Measurements from ENCODE around the gene FAH. TPM values are rescaled to one million over a fixed set of nuclear protein-coding genes. Genes with fewer than 3 reads are reported as not detected.
"Not testable (repeated sequence)": the region's sequence is repeated elsewhere in the genome, so short reads cannot be mapped to it uniquely, and the experiment has no call there.

The FAH gene
- total and polyA plus RNA-seq, 3 donors from 2014 or later, result 49.0 to 75.0 (median 58.4) TPM

DNA sequence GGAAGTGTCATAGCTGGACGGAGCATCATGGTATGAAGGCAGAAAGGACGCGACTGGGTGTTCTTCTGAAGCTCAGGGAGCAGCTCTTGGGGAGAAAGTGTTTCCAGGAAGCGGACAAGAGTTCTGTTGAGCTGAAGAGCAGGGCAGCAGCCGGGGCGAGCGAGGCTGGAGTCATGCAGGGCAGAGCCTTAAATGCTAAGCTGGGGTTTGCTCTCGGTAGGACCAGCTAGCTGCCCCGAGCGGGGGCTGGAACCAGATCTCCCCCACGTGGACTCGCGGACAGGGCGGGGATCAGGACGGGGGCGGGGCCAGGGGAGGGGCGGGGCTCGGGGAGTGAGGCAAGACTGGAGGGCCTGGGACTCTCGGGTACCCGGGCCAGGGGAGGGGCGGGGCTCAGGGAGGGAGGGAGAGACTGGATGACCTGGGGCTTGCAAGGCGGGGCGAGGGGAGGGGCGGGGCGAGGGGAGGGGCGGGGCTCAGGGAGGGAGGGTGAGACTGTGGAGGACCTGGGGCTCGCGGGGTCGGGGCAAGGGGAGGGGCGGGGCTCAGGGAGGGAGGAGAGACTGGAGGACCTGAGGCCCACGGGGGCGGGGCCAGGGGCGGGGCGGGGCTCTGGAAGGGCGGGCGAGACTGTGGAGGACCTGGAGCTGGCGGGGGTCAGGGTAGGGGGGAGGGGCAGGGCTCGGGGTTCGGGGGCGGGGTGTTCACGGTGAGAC lies 461 bp upstream of the FAH start:
- H3K27ac ChIP-seq, result peak overlapping the region; percentile 77 to 86
- H3K4me1 ChIP-seq, result peaks cover 27% of the 10 kb centered on the region
- WGBS, 2 donors, result 1 to 3% methylated on average over 22 to 24 of the region's 41 CpGs
- intact Hi-C loops (cut with DNase I; ENCODE audit: low total_unique reads), result no loop called here
- peak overlapping the region; percentile 62 to 79 for H3K4me3 ChIP-seq
- no peaks in the 10 kb centered on the region for H3K9me3 ChIP-seq
- H3K27me3 ChIP-seq, result no peaks in the 10 kb centered on the region
- peak; percentile 97 for DNase-seq
- no peak for TF ChIP-seq POLR2A (IDR thresholded peaks at IDR 0.05)
- TF ChIP-seq, protein P1, sequence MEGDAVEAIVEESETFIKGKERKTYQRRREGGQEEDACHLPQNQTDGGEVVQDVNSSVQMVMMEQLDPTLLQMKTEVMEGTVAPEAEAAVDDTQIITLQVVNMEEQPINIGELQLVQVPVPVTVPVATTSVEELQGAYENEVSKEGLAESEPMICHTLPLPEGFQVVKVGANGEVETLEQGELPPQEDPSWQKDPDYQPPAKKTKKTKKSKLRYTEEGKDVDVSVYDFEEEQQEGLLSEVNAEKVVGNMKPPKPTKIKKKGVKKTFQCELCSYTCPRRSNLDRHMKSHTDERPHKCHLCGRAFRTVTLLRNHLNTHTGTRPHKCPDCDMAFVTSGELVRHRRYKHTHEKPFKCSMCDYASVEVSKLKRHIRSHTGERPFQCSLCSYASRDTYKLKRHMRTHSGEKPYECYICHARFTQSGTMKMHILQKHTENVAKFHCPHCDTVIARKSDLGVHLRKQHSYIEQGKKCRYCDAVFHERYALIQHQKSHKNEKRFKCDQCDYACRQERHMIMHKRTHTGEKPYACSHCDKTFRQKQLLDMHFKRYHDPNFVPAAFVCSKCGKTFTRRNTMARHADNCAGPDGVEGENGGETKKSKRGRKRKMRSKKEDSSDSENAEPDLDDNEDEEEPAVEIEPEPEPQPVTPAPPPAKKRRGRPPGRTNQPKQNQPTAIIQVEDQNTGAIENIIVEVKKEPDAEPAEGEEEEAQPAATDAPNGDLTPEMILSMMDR (IDR thresholded peaks at IDR 0.05), result no peak
- H3K36me3 ChIP-seq (ENCODE audit: low read depth, missing control alignments), result no peaks in the 10 kb centered on the region

DNA sequence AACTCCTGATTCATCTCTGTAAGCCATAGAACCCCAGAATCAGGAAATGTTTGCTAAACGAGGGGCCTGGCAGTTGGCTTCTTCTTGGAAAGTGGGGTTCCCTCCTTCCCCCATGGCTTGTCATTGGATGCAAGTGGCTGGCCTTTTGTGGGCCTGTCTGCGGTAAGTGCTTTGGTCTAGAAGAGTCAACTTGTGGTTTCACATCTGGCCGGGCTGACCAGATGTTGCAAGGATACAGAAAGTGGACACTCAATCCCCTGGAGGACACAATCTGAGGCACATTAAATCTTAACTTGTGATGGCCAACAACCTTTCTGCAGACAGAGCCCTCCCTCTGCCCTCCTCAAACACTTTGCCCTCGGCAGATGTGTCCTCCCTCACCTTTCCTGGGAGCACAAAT lies 1.1 kb downstream of the FAH start:
- TF ChIP-seq, protein P1 (IDR thresholded peaks at IDR 0.05), result no peak
- no peak for TF ChIP-seq POLR2A (IDR thresholded peaks at IDR 0.05)
- no peak overlapping the region for H3K4me3 ChIP-seq
- H3K36me3 ChIP-seq (ENCODE audit: low read depth, missing control alignments), result no peaks in the 10 kb centered on the region
- intact Hi-C loops (cut with DNase I; ENCODE audit: low total_unique reads), result no loop called here
- 69 to 74% methylated on average over 4 of the region's 4 CpGs for WGBS, 2 donors
- no peaks in the 10 kb centered on the region for H3K9me3 ChIP-seq
- no peaks in the 10 kb centered on the region for H3K27me3 ChIP-seq
- H3K27ac ChIP-seq, result peak overlapping the region; percentile 77 to 86
- no peak for DNase-seq
- H3K4me1 ChIP-seq, result peaks cover 27% of the 10 kb centered on the region

DNA sequence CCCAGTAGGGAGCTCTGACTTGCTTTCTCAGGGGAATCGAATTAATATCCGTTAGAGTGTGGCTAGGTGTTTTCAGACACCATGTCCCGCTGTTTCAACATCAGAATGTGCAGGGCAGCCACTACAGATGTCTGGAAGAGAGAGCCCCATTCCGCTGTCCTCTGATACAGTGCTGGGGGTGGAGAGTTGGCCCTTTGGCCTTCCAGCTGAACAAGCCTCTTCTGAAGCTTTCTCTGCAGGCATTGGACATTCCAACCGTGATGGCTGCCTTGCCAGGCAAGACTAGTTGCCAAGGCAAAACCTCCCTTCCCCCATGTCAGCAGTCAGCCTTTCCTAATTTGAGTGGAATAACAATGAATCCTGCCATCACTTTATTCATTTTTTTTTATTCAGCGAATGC lies 1.5 kb downstream of the FAH start:
- no peaks in the 10 kb centered on the region for H3K36me3 ChIP-seq (ENCODE audit: low read depth, missing control alignments)
- no peaks in the 10 kb centered on the region for H3K9me3 ChIP-seq
- H3K4me3 ChIP-seq, result no peak overlapping the region
- DNase-seq, result peak; percentile 51
- peak overlapping the region in 1 of 2 donors; percentile 71 for H3K27ac ChIP-seq
- WGBS, 2 donors, result 83 to 88% methylated on average over 6 of the region's 6 CpGs
- H3K4me1 ChIP-seq, result peaks cover 27% of the 10 kb centered on the region
- no peaks in the 10 kb centered on the region for H3K27me3 ChIP-seq
- intact Hi-C loops (cut with DNase I; ENCODE audit: low total_unique reads), result no loop called here
- no peak for TF ChIP-seq POLR2A (IDR thresholded peaks at IDR 0.05)
- TF ChIP-seq, protein P1 (IDR thresholded peaks at IDR 0.05), result no peak

- peak overlapping the region; percentile 25 to 71 for H3K27ac ChIP-seq
Measured at GRCh38 chr15:80155001-80155377, 2.2 kb downstream of the FAH start.

DNA sequence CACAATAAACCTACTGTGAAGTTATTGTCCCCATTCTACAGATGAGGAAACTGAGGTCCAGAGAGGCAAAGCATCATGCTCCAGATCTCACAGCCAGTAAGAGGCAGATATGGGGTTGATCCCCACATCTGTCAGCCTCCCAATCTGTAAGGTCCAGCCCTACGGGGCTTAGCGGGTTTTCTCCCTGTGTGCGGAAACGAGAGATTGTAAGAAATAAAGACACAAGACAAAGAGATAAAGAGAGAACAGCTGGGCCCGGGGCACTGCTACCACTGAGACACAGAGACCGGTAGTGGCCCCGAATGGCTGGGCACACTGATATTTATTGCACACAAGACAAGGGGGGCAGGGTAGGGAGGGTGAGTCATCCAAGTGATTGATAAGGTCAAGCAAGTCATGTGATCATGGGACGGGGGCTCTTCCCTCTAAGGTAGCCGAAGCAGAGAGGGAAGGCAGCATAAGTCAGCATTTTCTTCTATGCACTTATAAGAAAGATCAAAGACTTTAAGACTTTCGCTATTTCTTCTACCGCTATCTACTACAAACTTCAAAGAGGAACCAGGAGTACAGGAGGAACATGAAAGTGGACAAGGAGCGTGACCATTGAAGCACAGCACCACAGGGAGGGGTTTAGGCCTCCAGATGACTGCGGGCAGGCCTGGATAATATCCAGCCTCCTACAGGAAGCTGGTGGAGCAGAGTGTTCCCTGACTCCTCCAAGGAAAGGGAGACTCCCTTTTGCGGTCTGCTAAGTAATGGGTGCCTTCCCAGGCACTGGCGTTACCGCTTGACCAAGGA lies 2.8 kb downstream of the FAH start:
- WGBS, 2 donors, result 52 to 66% methylated on average over 16 of the region's 16 CpGs
- peak overlapping the region; percentile 25 to 71 for H3K27ac ChIP-seq
- H3K4me3 ChIP-seq; H3K9me3 ChIP-seq; H3K36me3 ChIP-seq (ENCODE audit: low read depth, missing control alignments); H3K27me3 ChIP-seq; intact Hi-C loops (cut with DNase I; ENCODE audit: low total_unique reads): not testable (repeated sequence)
- DNase-seq, result peak; percentile 86
- H3K4me1 ChIP-seq, result peaks cover 28% of the 10 kb centered on the region

More at GRCh38 chr15:80155001-80155377, 2.2 kb downstream of the FAH start:
- no peak overlapping the region for H3K4me3 ChIP-seq
- intact Hi-C loops (cut with DNase I; ENCODE audit: low total_unique reads), result no loop called here
- no peak for DNase-seq
- H3K36me3 ChIP-seq (ENCODE audit: low read depth, missing control alignments), result no peaks in the 10 kb centered on the region
- no peak for TF ChIP-seq POLR2A (IDR thresholded peaks at IDR 0.05)
- TF ChIP-seq, protein P1 (IDR thresholded peaks at IDR 0.05), result no peak
- peaks cover 27% of the 10 kb centered on the region for H3K4me1 ChIP-seq
- WGBS, 2 donors, result 68 to 94% methylated on average over 5 of the region's 5 CpGs
- no peaks in the 10 kb centered on the region for H3K27me3 ChIP-seq
- H3K9me3 ChIP-seq, result no peaks in the 10 kb centered on the region

Measured in testis (tissue), 3 donors.